Breast epithelium (tissue), 3 donors: Measurements from ENCODE around the gene ACTR3.

Experiments used
- POLR2A ChIP-seq: fragments of 450-650 bp; IDR thresholded peaks from one replicate; pipeline ENCODE4 v1.6.1; 2016; ENCODE audit warnings: antibody characterized with exemption, mild to moderate bottlenecking, moderate library complexity
- POLR2AphosphoS5 ChIP-seq, 3 donors: sonication (generic); formaldehyde crosslinking; IDR thresholded peaks; one replicate each; pipeline ENCODE4 v1.6.1; 2017; ENCODE audit warnings: antibody characterized with exemption in 3 of 3
- TF ChIP-seq, protein P1 (sequence below), 3 donors: fragments of 450-650 bp; IDR thresholded peaks; one replicate each; pipeline ENCODE4 v1.5.1; 2016 to 2017; ENCODE audit warnings: antibody characterized with exemption in 3 of 3, mild to moderate bottlenecking in 3 of 3, moderate library complexity in 3 of 3

DNA sequence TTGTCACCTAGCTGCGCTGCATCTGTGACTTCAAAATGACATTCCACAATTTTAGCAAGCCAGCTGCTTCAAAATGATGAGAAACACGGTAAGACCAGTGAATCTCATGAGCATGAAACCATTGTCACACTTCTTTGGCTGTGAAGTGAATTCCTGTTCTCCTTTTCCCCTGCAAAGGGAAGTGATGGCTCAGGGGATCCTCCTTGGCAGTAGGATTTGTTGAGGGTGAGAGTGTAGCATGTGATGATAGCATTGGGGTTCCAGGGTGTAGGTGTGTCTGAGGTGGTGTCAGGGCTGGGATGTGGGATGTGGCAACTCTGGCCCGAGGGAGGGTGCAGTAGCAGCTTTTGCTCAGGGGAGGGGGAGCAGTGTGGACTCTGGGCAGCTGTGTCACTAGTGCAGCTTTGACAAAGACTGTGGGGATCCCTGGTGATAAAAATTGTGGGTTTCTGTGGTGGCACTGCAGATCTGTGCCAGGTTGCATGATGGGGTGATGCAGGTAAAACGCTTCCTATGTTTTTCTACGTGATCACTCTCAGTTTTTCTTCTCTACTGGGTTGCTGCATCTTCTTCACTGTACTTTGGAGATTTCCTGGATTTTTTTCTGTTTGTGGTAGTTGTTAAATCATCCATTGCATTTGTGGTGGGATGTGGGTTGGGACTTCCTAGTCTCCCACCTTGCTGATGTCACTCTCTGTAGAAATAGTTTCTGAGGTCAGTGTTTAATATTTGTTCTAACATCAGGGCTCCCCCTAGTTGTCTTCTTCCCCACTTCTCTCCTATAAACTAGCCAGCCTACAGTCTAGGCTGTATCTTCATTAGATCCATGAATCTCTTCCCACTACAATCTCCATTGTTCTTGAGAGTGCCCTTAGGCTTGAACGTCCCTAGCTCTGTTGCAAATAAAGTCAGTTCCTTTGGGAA, 107.0 kb downstream of the ACTR3 start:
- TF ChIP-seq, protein P1, sequence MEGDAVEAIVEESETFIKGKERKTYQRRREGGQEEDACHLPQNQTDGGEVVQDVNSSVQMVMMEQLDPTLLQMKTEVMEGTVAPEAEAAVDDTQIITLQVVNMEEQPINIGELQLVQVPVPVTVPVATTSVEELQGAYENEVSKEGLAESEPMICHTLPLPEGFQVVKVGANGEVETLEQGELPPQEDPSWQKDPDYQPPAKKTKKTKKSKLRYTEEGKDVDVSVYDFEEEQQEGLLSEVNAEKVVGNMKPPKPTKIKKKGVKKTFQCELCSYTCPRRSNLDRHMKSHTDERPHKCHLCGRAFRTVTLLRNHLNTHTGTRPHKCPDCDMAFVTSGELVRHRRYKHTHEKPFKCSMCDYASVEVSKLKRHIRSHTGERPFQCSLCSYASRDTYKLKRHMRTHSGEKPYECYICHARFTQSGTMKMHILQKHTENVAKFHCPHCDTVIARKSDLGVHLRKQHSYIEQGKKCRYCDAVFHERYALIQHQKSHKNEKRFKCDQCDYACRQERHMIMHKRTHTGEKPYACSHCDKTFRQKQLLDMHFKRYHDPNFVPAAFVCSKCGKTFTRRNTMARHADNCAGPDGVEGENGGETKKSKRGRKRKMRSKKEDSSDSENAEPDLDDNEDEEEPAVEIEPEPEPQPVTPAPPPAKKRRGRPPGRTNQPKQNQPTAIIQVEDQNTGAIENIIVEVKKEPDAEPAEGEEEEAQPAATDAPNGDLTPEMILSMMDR (IDR thresholded peaks at IDR 0.05) = no peak
- TF ChIP-seq POLR2A = no peak
- no peak for TF ChIP-seq POLR2AphosphoS5 (IDR thresholded peaks at IDR 0.05)
